Measurements from ENCODE around the gene CNTNAP3B.
"Not testable (repeated sequence)": the region's sequence is repeated elsewhere in the genome, so short reads cannot be mapped to it uniquely, and the experiment has no call there.

CNTNAP3B gene

GRCh38 chr9:41974906-41975305 lies 154.3 kb downstream of the CNTNAP3B start:
- DNase-seq, result not testable (repeated sequence)

DNA sequence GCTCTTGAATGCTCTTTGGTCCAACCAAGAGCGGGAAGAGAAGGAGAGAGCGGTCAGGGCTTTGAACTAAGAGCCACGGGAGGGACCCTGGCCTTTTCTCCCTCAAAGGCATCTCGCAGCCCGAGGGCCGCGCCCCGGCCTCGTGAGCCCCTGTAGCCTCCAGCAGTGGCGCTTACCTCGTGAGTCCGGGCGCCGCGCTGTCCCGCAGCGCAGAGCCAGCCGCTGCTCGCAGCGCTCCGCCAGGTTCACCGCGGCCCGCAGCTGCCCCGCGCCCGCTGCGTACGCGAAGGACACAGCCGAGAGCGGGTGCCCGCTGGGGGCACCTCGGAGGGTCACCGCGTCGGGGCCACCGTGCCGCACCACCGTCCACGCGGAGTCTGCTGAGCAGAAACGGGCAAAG lies 176.2 kb downstream of the CNTNAP3B start:
- not testable (repeated sequence) for DNase-seq

DNA sequence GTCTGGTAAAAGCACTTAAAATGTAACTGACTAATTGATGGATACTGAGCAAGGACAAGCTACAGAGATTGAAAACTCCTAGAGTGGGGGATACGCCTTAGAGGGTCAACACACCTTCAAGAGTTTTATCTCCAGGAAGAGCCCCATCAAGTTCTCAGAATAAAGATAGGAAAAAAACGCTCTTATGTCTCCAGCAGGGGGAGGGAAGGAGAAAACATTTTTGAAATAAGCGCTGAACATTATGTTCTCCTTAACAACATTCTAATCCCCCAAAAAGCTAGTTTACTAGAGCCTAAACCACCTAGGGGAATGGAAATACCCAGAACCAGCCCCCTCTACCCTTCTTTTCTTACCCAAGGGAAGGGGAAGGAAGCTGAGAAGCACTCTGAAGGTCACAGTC lies 187.5 kb downstream of the CNTNAP3B start:
- not testable (repeated sequence) for DNase-seq

DNA sequence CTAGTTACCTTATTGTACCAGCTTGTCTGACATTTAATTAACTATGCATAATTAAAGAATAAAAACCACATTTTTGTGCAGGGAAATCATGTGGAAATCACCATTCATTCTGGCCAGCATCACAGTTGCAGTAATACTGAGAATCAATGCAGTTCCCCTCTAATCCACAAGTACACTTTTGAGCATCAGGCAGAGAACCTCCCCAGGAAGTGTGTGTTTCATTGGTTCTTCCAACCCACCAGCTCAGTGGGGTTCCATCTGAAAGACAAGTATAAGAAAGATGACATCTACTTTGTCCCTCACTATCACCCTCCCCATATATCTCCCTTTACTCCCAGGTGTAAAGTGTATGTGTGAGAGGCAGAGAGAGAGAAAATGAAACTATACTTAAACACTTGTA lies 191.1 kb downstream of the CNTNAP3B start:
- DNase-seq, result not testable (repeated sequence)

GRCh38 chr9:41935727-41936126 lies 193.5 kb downstream of the CNTNAP3B start:
- DNase-seq, result not testable (repeated sequence)

GRCh38 chr9:41929172-41929571 lies 200.1 kb downstream of the CNTNAP3B start:
- DNase-seq, result not testable (repeated sequence)

GRCh38 chr9:41917374-41917773 lies 211.9 kb downstream of the CNTNAP3B start:
- DNase-seq, result not testable (repeated sequence)

GRCh38 chr9:41905488-41905887 lies 223.7 kb downstream of the CNTNAP3B start:
- DNase-seq, result not testable (repeated sequence)

- DNase-seq, result not testable (repeated sequence)
Measured at GRCh38 chr9:41902762-41903161, 226.5 kb downstream of the CNTNAP3B start.

DNA sequence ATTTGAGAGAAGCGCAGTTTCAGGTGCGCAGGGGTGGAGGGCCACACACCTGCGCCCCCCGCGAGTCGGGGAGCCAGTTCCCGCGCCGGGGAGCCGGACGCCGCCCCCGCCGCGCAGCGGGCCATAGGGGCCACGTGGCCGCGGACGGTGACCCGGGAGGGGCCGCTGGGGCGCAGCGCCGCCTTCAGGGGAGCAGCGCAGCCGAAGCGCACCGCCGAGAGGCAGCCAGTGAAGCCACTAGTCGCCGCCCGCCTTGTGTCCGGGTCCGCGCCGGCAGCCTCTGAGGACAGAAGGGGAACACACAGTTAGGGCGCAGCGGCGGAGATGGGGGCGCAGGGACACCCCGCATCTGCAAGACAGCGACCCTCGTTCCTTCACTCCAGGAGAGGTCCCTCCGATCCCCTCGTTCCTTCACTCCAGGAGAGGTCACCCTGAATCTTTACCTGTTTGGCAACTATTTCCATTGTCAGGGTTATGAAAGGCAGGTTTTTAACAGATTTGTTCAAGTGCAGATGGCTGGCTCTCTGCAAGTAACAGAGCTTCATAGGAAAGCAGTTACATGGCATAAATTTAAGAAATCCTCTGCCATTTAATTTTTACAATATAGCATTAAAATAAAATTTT lies 230.4 kb downstream of the CNTNAP3B start:
- DNase-seq, result not testable (repeated sequence)

- not testable (repeated sequence) for DNase-seq
Measured at GRCh38 chr9:41874557-41874956, 254.7 kb downstream of the CNTNAP3B start.

GRCh38 chr9:41855422-41855821 lies 273.8 kb downstream of the CNTNAP3B start:
- DNase-seq, result not testable (repeated sequence)

- DNase-seq, result not testable (repeated sequence)
Measured at GRCh38 chr9:41851848-41852740, 277.1 kb downstream of the CNTNAP3B start.

- not testable (repeated sequence) for DNase-seq
Measured at GRCh38 chr9:41847829-41848228, 281.4 kb downstream of the CNTNAP3B start.
